HepG2 (cell line): Measurements from ENCODE around the gene SBNO2. TPM values are rescaled to one million over a fixed set of nuclear protein-coding genes. Genes with fewer than 3 reads are reported as not detected.

Source experiments
- HNF4G ChIP-seq, 2 experiments: sonication (generic) in 1 of 2; formaldehyde crosslinking in 1 of 2; IDR thresholded peaks; 2 replicates each; pipeline versions ENCODE4 v1.4.0 to v1.6.1; 2011 to 2020; ENCODE audit warnings: borderline replicate concordance in 2 of 2, low read depth in 2 of 2, mild to moderate bottlenecking in 2 of 2, low read length in 1 of 2, missing genetic modification reagents in 1 of 2, moderate library complexity in 1 of 2
- MAF1 ChIP-seq: sonication (generic); formaldehyde crosslinking; IDR thresholded peaks from 2 replicates; pipeline ENCODE4 v1.5.0; 2020; ENCODE audit warnings: missing genetic modification reagents, borderline replicate concordance
- NFIB ChIP-seq: sonication (generic); formaldehyde crosslinking; IDR thresholded peaks from 2 replicates; pipeline ENCODE4 v1.9.0; 2021; ENCODE audit warnings: missing genetic modification reagents, mild to moderate bottlenecking, borderline replicate concordance
- SAFB2 ChIP-seq: sonication (generic); formaldehyde crosslinking; IDR thresholded peaks from 2 replicates; pipeline ENCODE4 v1.5.1; 2020; ENCODE audit warnings: missing genetic modification reagents, low read depth, mild to moderate bottlenecking, borderline replicate concordance
- TCF7L2 ChIP-seq: IDR thresholded peaks from 2 replicates; pipeline ENCODE4 v1.6.1; 2011; ENCODE audit warnings: mild to moderate bottlenecking, low read depth, low read length, moderate library complexity
- ZNF337 ChIP-seq: sonication (generic); formaldehyde crosslinking; IDR thresholded peaks from 2 replicates; pipeline ENCODE4 v1.5.1; 2020; ENCODE audit warnings: missing genetic modification reagents, low read depth, mild to moderate bottlenecking, borderline replicate concordance
- ZNF407 ChIP-seq: sonication (generic); formaldehyde crosslinking; IDR thresholded peaks from one replicate; pipeline ENCODE4 v1.5.1; 2020; ENCODE audit warnings: mild to moderate bottlenecking, missing genetic modification reagents; ENCODE audit errors: not compliant biosample characterization
- ZNF720 ChIP-seq: sonication (generic); formaldehyde crosslinking; IDR thresholded peaks from 2 replicates; pipeline ENCODE4 v1.4.0; 2020; ENCODE audit warnings: missing genetic modification reagents
- ZNF850 ChIP-seq: sonication (generic); formaldehyde crosslinking; conservative IDR thresholded peaks from 2 replicates; pipeline ENCODE4 v1.9.0; 2021; ENCODE audit warnings: mild to moderate bottlenecking, missing genetic modification reagents
- polyA plus RNA-seq, 8 experiments: library from polyadenylated mRNA; depleted of rRNA in 3 of 8; stranded (reverse) in 7 of 8; unstranded in 1 of 8; fragments of >200 nt; fragmentation: Illumina TruSeq in 4 of 8; extraction: Trizol in 4 of 8; gene quantifications; 2 replicates each; pipeline versions ENCODE4 v1.2.1 to v1.2.3, GENCODE V29; 2011 to 2016; ENCODE audit warnings: low read depth in 4 of 8, missing spikeins in 1 of 8, mixed read lengths in 1 of 8; ENCODE audit not compliant: insufficient read depth in 1 of 8
- total RNA-seq, 5 experiments: library from RNA; depleted of rRNA; stranded (reverse); fragments of >200 nt; fragmentation: Illumina TruSeq; extraction: Trizol; gene quantifications; 2 replicates each; pipeline ENCODE4 v1.2.3, GENCODE V29; 2016; ENCODE audit warnings: low read depth in 1 of 5
- TF ChIP-seq, protein P1 (sequence below): sonication (generic); formaldehyde crosslinking; IDR thresholded peaks from 2 replicates; pipeline ENCODE4 v1.5.0; 2020; ENCODE audit warnings: missing genetic modification reagents

Gene SBNO2
- total and polyA plus RNA-seq, 2 of the 13 experiments (the other 11 are each of a cell fraction or from before 2014, with no cell fraction given), result 8.6 to 10.4 TPM

- TF ChIP-seq ZNF407 (CRISPR knock-in tag) (no peak), TCF7L2 (no peak), ZNF850 (CRISPR knock-in tag) (no peak), ZNF720 (CRISPR knock-in tag) (no peak), SAFB2 (CRISPR knock-in tag) (no peak), ZNF337 (CRISPR knock-in tag) (0 out of 2 replicates have a peak, but pooled peaks have one; percentile 41), HNF4G (IDR thresholded peaks at IDR 0.05; ENCODE audit: borderline replicate concordance, low read depth, low read length) (peak; percentile 62; the same call in 1 of the 2 replicates), HNF4G (CRISPR knock-in tag; IDR thresholded peaks at IDR 0.05; ENCODE audit: borderline replicate concordance, low read depth) (peak; percentile 64; the same call in 1 of the 2 replicates), MAF1 (CRISPR knock-in tag) (peak; percentile 55; the same call in 1 of the 2 replicates), NFIB (CRISPR knock-in tag) (no peak)
- TF ChIP-seq, protein P1, sequence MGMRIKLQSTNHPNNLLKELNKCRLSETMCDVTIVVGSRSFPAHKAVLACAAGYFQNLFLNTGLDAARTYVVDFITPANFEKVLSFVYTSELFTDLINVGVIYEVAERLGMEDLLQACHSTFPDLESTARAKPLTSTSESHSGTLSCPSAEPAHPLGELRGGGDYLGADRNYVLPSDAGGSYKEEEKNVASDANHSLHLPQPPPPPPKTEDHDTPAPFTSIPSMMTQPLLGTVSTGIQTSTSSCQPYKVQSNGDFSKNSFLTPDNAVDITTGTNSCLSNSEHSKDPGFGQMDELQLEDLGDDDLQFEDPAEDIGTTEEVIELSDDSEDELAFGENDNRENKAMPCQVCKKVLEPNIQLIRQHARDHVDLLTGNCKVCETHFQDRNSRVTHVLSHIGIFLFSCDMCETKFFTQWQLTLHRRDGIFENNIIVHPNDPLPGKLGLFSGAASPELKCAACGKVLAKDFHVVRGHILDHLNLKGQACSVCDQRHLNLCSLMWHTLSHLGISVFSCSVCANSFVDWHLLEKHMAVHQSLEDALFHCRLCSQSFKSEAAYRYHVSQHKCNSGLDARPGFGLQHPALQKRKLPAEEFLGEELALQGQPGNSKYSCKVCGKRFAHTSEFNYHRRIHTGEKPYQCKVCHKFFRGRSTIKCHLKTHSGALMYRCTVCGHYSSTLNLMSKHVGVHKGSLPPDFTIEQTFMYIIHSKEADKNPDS (CRISPR knock-in tag), result no peak
Measured at GRCh38 chr19:1205114-1206099, 31.3 kb upstream of the SBNO2 start, which contains the start of gene STK11 (continued).
